T-helper 1 cell treated with Interleukin-12 subunit alpha and Interleukin-12 subunit beta and Interleukin-4 antibody, amounts not matched to agents 30 ng/mL and 1 ng/mL, for 36 hours (primary cell): ENCODE data around the gene KCNQ4. TPM values are rescaled to one million over a fixed set of nuclear protein-coding genes. Genes with fewer than 3 reads are reported as not detected.

Experiments
- intact Hi-C: fragments of 100-400 bp; cut with micrococcal nuclease; formaldehyde crosslinking; loops from one replicate; pipeline ENCODE4 v1.15.1; 2024
- total RNA-seq: library from RNA; stranded (reverse); gene quantifications from 2 replicates; pipeline ENCODE4 v1.2.3, GENCODE V29; 2022

KCNQ4 gene
- total RNA-seq, 1 donor from 2014 or later, result 0.88 TPM

- intact Hi-C loops, result loop anchor here (1.0 kb wide), 1 partner anchor 12 kb away; the partner anchor contains the start of gene KCNQ4
Measured at GRCh38 chr1:40794974-40795715, 11.6 kb downstream of the KCNQ4 start.

GRCh38 chr1:40795811-40796586, 12.4 kb downstream of the KCNQ4 start:
- intact Hi-C loops, result loop anchor here (1.0 kb wide), 1 partner anchor 13 kb away; the partner anchor contains the start of gene KCNQ4

GRCh38 chr1:40796939-40797667, 13.5 kb downstream of the KCNQ4 start:
- intact Hi-C loops, result no loop called here

DNA sequence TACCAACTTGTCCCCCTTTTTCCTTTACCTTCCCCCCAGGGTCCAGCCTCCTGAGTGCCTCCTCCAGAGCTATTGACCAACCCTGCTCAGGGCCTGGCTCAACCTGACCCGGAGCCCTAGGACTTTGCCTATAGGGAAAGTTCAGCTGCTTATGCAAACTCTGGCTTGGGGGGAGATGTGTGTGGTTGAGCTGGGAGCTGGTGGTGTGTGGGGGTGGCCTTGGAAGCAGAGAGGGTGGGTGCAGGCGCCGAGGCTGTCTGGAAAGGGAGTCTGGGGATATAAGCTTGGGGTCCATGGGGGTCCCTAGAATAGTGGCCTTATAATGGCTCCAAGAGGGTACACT, 14.1 kb downstream of the KCNQ4 start:
- intact Hi-C loops, result no loop called here

DNA sequence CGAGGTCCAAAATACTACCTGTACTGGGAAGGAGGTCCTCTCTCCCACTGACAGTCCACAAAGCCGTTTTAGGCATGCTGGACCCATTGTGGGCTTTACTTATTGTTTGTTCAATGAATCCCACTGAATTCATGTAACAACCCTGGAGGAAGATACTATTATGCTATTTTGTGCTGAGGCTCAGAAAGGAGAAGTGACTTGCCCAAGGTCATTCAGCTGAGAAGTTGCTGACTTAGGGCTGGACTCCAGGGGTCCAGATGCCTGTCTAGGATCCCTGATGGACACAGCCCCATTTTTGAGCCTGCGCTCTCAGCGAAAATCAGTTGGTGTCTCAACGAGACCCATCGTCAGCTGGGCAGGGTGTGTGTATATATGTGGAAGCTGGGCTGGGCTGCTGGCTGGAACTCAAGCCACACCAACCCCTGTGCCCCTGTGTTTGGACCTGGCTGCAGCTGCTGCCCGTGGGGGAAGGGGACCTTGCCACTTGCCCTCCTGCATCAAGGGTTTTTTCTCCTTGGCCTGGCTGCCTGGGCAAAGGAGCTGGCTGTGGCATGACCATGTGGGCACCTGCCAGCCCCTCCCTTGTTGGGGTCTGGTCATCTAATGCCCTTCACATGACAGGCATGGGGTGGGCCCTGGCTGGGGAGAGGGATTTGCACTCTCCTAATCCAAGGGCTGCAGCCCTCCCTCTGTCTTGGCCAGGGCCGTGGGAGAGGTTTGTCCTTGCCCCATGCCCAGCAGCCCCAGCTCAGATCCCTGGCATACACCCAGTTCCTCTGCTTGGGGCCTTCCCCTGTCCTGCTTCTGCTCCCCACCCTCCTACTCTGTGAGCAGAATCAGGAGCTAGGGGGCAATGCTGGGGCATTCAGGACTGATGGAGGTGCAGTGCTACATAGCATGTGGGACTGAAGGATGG, 15.0 kb downstream of the KCNQ4 start:
- intact Hi-C loops, result no loop called here

- intact Hi-C loops, result no loop called here
Measured at GRCh38 chr1:40799351-40799867, 15.8 kb downstream of the KCNQ4 start.

DNA sequence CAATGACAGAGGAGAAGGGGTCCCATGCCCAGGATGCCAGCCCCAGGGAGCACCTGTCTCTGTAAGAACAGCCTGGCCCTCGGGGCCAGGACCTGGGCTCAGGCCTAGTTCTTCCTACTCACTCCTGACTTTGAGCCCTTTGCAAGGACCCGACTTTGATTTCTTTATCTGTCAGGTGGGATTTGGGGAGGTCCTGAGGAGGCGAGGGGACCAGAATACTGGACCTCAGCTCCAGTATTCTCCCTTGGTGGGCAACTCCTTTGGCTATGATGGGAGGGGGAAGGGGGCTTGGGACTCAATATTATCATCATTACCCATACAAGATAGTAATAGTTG, 18.1 kb downstream of the KCNQ4 start:
- intact Hi-C loops, result loop anchor here (1.0 to 5.0 kb wide), 6 partner anchors 17 to 759 kb away; partner anchors contain the start of genes CAP1, CITED4, KCNQ4 and NFYC

DNA sequence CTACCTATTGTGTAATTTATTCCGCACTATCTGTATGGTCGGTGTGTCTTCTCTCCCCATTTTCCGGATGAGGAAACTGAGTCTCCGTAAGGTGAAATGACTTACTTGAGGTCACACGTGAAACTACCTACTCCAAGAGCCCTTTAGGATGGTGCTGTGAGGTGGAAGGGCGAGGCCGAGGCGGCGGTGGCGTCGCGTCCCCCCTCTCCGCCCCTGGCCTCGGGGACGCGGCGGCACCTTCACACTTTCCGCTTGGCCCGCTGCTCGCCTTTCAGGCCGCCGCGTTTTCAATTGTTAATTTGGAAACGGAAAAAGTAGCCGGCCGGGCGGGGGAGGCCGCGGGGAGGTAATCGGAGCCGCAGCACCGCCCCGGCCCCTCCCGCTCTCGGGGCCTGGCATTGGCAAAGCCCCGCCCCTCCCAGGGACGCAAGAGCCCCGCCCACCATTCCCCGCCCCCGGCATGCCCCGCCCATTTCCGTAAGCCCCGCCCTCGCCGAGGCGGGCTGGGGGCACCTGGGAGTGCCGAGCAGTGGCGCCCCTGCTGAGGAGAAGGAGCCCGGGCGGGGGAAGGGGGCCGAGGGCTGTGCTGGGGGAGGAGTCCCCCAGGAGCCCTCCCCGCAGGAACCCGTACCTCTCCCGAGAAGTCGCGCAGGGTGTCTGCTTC, 18.6 kb downstream of the KCNQ4 start:
- intact Hi-C loops, result loop anchor here (1.0 to 5.0 kb wide), 6 partner anchors 16 to 760 kb away; partner anchors contain the start of genes CAP1, CITED4, KCNQ4 and NFYC

GRCh38 chr1:40802742-40803113, 19.1 kb downstream of the KCNQ4 start:
- intact Hi-C loops, result loop anchor here (1.0 to 5.0 kb wide), 6 partner anchors 16 to 760 kb away; partner anchors contain the start of genes CAP1, CITED4, KCNQ4 and NFYC

GRCh38 chr1:40803447-40803846, 19.9 kb downstream of the KCNQ4 start:
- intact Hi-C loops, result loop anchor here (2.0 to 5.0 kb wide), 2 partner anchors 21 to 761 kb away; partner anchors contain the start of genes CAP1 and KCNQ4

DNA sequence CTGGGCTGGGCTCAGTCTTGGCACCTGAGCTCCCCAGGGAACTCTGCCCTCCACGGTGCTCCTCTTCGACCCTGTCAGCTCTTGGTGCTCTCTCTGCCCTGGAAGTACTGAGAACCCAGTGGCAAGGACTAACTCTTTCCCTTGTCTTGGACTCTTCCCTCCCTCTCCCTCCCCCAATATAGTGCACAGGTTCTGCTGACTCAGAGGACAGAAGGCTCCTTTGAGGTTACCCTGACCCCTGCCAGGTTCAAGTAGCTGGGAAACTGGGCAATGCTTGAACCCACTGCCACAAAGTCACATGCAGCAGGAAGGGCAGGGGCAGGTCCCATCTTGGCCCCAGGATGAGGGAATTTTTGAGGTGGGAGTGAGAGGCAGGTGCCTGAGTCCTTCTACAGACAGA, 20.3 kb downstream of the KCNQ4 start:
- intact Hi-C loops, result loop anchor here (2.0 to 5.0 kb wide), 2 partner anchors 21 to 762 kb away; partner anchors contain the start of genes CAP1 and KCNQ4

- intact Hi-C loops, result no loop called here
Measured at GRCh38 chr1:40806240-40806639, 22.7 kb downstream of the KCNQ4 start.

DNA sequence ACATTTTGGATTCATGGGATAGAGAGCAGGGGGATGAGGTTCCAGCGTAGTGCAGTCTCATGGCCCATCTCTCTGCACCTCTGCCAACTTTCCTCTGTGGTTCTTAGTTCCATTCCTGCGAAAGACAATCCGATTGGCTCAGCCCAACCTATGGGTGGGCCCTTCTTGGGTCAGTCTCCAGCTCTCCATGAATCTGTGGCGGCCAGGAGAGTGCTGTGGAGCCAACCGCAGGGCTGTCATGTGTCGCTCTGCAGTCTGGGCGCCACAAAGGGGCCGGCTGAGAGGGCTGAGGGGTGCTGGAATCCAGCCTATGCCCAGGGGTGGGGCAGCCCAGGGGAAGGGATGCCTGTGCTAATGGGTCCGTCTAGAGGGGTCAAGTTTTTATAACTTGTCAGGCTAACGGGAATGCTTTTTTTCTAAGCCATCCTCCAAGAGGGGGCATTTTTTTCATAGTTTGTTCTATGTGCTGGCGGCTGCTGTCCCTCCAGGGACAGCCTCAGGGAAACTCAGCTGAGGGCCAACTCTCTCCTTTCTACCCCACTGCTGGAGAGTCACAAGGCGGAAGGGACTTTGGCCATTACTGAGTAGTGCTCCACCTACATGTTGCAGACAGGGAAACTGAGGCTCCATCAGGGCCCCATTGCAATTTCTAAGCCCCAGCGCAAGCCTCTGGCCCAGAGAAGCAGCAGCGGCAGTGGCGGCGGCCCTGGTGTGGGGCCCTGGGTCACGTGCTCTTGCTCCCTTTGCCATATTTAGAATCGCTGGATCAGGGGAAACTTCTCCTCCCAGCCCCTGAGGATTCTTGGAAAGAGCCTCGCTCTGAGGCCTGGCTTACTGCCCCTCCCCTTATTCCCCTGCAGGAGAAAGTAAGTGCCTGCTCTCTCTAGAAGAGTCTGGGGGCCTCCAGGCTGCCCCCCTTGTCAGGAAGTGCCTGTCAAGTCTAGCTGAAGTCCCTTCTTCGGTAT, 23.4 kb downstream of the KCNQ4 start:
- intact Hi-C loops, result no loop called here

DNA sequence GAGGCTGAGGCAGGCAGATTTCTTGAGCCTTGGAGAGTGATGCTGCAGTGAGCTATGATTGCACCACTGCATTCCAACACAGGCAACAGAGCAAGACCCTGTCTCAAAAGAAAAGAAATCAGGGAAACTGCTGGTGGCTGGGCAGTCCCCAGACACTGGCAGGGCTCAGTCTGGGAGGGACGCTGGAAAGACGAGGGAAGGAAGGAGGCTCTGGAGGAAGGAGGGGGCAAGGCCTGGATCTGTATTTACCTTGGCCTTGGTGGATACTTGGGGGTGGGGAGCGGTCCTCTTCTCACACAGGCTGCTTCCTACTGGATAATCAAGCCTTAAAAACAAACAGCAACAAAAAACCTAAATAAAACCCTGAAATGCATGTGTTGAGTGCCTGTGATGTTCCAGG, 24.4 kb downstream of the KCNQ4 start:
- intact Hi-C loops, result loop anchor here (2.0 kb wide), 1 partner anchor 33 kb away; no protein-coding TSS in a partner anchor

- intact Hi-C loops, result loop anchor here (2.0 kb wide), 1 partner anchor 34 kb away; no protein-coding TSS in a partner anchor
Measured at GRCh38 chr1:40808444-40808843, 24.9 kb downstream of the KCNQ4 start.

DNA sequence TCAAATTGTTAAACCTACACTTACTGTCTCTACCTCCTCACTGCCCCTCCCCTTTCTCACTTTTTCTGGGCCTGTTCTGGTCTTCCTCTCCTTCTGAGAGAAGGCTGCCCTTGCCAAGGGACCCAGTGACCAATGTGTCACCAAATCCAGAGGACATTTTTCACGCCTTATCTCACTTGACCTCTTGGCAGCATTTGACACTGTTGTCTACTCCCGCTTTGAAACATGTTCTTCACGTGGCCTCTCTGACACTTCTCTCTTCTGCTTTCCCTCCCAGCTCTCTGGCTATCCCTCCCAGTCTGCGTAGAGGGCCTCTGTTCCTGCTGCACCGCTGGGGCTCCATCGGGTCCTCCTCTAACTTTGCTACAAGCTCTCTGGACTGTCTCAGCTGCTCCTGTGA, 25.3 kb downstream of the KCNQ4 start:
- intact Hi-C loops, result loop anchor here (1.0 to 2.0 kb wide), 2 partner anchors 9 to 34 kb away; no protein-coding TSS in a partner anchor

DNA sequence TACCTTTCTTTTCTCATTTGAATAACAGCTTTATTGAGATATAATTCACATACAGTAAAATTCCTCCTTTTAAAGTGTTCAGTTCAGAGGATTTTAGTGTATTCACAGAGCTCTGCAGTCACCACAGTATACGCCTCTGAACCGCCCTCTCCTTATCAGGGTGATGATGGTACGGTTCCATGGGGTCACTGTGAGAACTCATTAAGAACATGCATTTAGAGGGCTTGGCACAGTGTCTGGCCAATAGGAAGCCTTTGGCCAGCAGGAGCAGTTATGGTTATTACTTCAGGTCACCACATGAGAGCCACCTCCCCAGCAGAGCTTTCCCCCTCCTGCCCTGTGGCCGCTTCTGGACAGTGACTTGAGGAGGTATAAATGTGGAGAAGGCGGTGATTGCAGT, 27.3 kb downstream of the KCNQ4 start:
- intact Hi-C loops, result no loop called here

GRCh38 chr1:40815420-40815819, 31.8 kb downstream of the KCNQ4 start:
- intact Hi-C loops, result no loop called here
